ENCODE measurements around the gene SLC6A2. TPM values are rescaled to one million over a fixed set of nuclear protein-coding genes. Genes with fewer than 3 reads are reported as not detected.

The SLC6A2 gene
- total and polyA plus RNA-seq, 2 experiments from 2014 or later, result 0.35 to 0.39 TPM

- Mint-ChIP-seq H3K9me3 (0 out of 3 replicates have a peak, but pooled peaks cover 4% of the 10 kb centered on the region), H3K27me3 (ENCODE audit: insufficient read depth, low read depth, poor library complexity) (peaks cover 9% of the 10 kb centered on the region), H3K4me3 (no peak overlapping the region), H3K27ac (no peak overlapping the region), H3K4me1 (no peaks in the 10 kb centered on the region; the same call in 2 of the 3 replicates), H3K36me3 (ENCODE audit: low read depth) (no peaks in the 10 kb centered on the region)
- Histone ChIP-seq H3F3A (replicated peaks; ENCODE audit: low read depth) (no peaks in the 10 kb centered on the region), H3K4me2 (no peak overlapping the region), H3K9me2 (ENCODE audit: insufficient read depth) (no peaks in the 10 kb centered on the region), H3K27ac (ENCODE audit: low read depth) (no peak overlapping the region), H3K4me3 (no peak overlapping the region), H2AFZ (0 out of 2 replicates have a peak overlapping the region, but pooled peaks have one; percentile 25), H4K20me1 (replicated peaks; ENCODE audit: insufficient read depth) (no peaks in the 10 kb centered on the region), H3K79me2 (replicated peaks; ENCODE audit: insufficient read depth) (no peaks in the 10 kb centered on the region), H3K27me3 (ENCODE audit: insufficient read depth) (no peaks in the 10 kb centered on the region), H3K36me3 (ENCODE audit: insufficient read depth) (no peaks in the 10 kb centered on the region), H3K4me1 (ENCODE audit: insufficient read depth) (no peaks in the 10 kb centered on the region)
- ATAC-seq (peak; percentile 48), DNase-seq (ENCODE audit: low spot score) (no peak)
- TF ChIP-seq CTCF (conservative IDR thresholded peaks at IDR 0.05; ENCODE audit: low read depth in 2 of 2) (peak in 1 of 2 experiments; percentile 41; a peak in 3 of 4 replicates), POLR2AphosphoS5 (IDR thresholded peaks at IDR 0.05; ENCODE audit: low read depth) (no peak)
Observed at GRCh38 chr16:55643161-55643970, 12.4 kb upstream of the SLC6A2 start.

GRCh38 chr16:55645986-55646385, 9.8 kb upstream of the SLC6A2 start:
- no peak; the same call in 2 of the 3 replicates for ATAC-seq

More at GRCh38 chr16:55645986-55646385, 9.8 kb upstream of the SLC6A2 start:
- Histone ChIP-seq H3K9me2 (ENCODE audit: insufficient read depth) (no peaks in the 10 kb centered on the region), H3K36me3 (ENCODE audit: insufficient read depth) (no peaks in the 10 kb centered on the region), H3K4me3 (no peak overlapping the region), H3K79me2 (replicated peaks; ENCODE audit: insufficient read depth) (no peaks in the 10 kb centered on the region), H3K4me1 (ENCODE audit: insufficient read depth) (no peaks in the 10 kb centered on the region), H2AFZ (no peak overlapping the region), H3K4me2 (no peak overlapping the region), H3K27me3 (ENCODE audit: insufficient read depth) (no peaks in the 10 kb centered on the region), H4K20me1 (replicated peaks; ENCODE audit: insufficient read depth) (no peaks in the 10 kb centered on the region), H3F3A (replicated peaks; ENCODE audit: low read depth) (no peaks in the 10 kb centered on the region), H3K27ac (ENCODE audit: low read depth) (no peak overlapping the region)
- Mint-ChIP-seq H3K4me1 (no peaks in the 10 kb centered on the region; the same call in 2 of the 3 replicates), H3K9me3 (0 out of 3 replicates have a peak, but pooled peaks cover 4% of the 10 kb centered on the region), H3K4me3 (no peak overlapping the region), H3K36me3 (ENCODE audit: low read depth) (no peaks in the 10 kb centered on the region), H3K27ac (no peak overlapping the region), H3K27me3 (ENCODE audit: insufficient read depth, low read depth, poor library complexity) (peaks cover 5% of the 10 kb centered on the region)
- TF ChIP-seq NANOG (IDR thresholded peaks at IDR 0.05; ENCODE audit: borderline replicate concordance), result no peak
- TF ChIP-seq POLR2AphosphoS5 (IDR thresholded peaks at IDR 0.05; ENCODE audit: low read depth), result no peak
- no peak for TF ChIP-seq ZNF331 (CRISPR knock-in tag; IDR thresholded peaks at IDR 0.05; ENCODE audit: low read depth)
- no peak for TF ChIP-seq ZNF462 (CRISPR knock-in tag; IDR thresholded peaks at IDR 0.05)
- no peak for TF ChIP-seq ZNF114 (CRISPR knock-in tag; IDR thresholded peaks at IDR 0.05)
- no peak for TF ChIP-seq EZH2 (IDR thresholded peaks at IDR 0.05; ENCODE audit: low read depth, unreplicated experiment)
- no peak for TF ChIP-seq ETS1 (IDR thresholded peaks at IDR 0.05)
- DNase-seq (ENCODE audit: low spot score), result no peak
